ENCODE results near the gene GNPAT.

Gene GNPAT

GRCh38 chr1:231315887-231316286 lies 74.9 kb downstream of the GNPAT start:
- H3K4me3 Mint-ChIP-seq = no peak overlapping the region
- no peaks in the 10 kb centered on the region for H3K27me3 Mint-ChIP-seq
- H3K4me1 Mint-ChIP-seq = peaks cover 6% of the 10 kb centered on the region

GRCh38 chr1:231317306-231318014 lies 76.4 kb downstream of the GNPAT start:
- no peak for ATAC-seq
- no peak overlapping the region for H3K4me3 Mint-ChIP-seq
- H3K27ac Mint-ChIP-seq = no peak overlapping the region
- no peak for DNase-seq
- H3K27me3 Mint-ChIP-seq = no peaks in the 10 kb centered on the region
- peaks cover 6% of the 10 kb centered on the region for H3K4me1 Mint-ChIP-seq
- no peaks in the 10 kb centered on the region for H3K9me3 Mint-ChIP-seq

More at GRCh38 chr1:231315887-231316286, 74.9 kb downstream of the GNPAT start:
- peak; percentile 93 for ATAC-seq
- Mint-ChIP-seq H3K9me3 (no peaks in the 10 kb centered on the region), H3K27ac (no peak overlapping the region)
- DNase-seq = peak; percentile 47 to 56

- DNase-seq (no peak), ATAC-seq (no peak)
- Mint-ChIP-seq H3K9me3 (no peaks in the 10 kb centered on the region), H3K27me3 (no peaks in the 10 kb centered on the region), H3K4me1 (peaks cover 6% of the 10 kb centered on the region), H3K4me3 (no peak overlapping the region), H3K27ac (no peak overlapping the region)
Observed at GRCh38 chr1:231318015-231318355, 77.0 kb downstream of the GNPAT start.

GRCh38 chr1:231318568-231318967 lies 77.6 kb downstream of the GNPAT start:
- Mint-ChIP-seq H3K27ac (no peak overlapping the region), H3K27me3 (no peaks in the 10 kb centered on the region), H3K4me3 (no peak overlapping the region), H3K4me1 (peaks cover 6% of the 10 kb centered on the region), H3K9me3 (no peaks in the 10 kb centered on the region)
- ATAC-seq (no peak), DNase-seq (no peak)

- no peak overlapping the region for H3K4me3 Mint-ChIP-seq
- H3K27ac Mint-ChIP-seq = no peak overlapping the region
- DNase-seq = no peak
- no peak for ATAC-seq
- H3K9me3 Mint-ChIP-seq = no peaks in the 10 kb centered on the region
- H3K27me3 Mint-ChIP-seq = no peaks in the 10 kb centered on the region
- peaks cover 6% of the 10 kb centered on the region for H3K4me1 Mint-ChIP-seq
Observed at GRCh38 chr1:231319080-231319479, 78.1 kb downstream of the GNPAT start.

GRCh38 chr1:231322880-231323530 lies 82.0 kb downstream of the GNPAT start:
- Mint-ChIP-seq H3K27ac (no peak overlapping the region), H3K27me3 (no peaks in the 10 kb centered on the region), H3K4me1 (no peaks in the 10 kb centered on the region), H3K4me3 (no peak overlapping the region), H3K9me3 (no peaks in the 10 kb centered on the region)
- ATAC-seq = no peak
- no peak for DNase-seq

- H3K9me3 Mint-ChIP-seq = no peaks in the 10 kb centered on the region
- ATAC-seq = no peak
- H3K4me3 Mint-ChIP-seq = no peak overlapping the region
Observed at GRCh38 chr1:231324660-231325059, 83.6 kb downstream of the GNPAT start.

GRCh38 chr1:231326248-231326647 lies 85.2 kb downstream of the GNPAT start:
- ATAC-seq = no peak
- no peak for DNase-seq
- H3K27ac Mint-ChIP-seq = no peak overlapping the region
- no peaks in the 10 kb centered on the region for H3K27me3 Mint-ChIP-seq
- no peak overlapping the region for H3K4me3 Mint-ChIP-seq
- H3K9me3 Mint-ChIP-seq = no peaks in the 10 kb centered on the region
- peaks cover 4% of the 10 kb centered on the region for H3K4me1 Mint-ChIP-seq

More at GRCh38 chr1:231324660-231325059, 83.6 kb downstream of the GNPAT start:
- no peak overlapping the region for H3K27ac Mint-ChIP-seq
- peaks cover 4% of the 10 kb centered on the region for H3K4me1 Mint-ChIP-seq
- no peak for DNase-seq
- H3K27me3 Mint-ChIP-seq = no peaks in the 10 kb centered on the region

Measured in stimulated activated naive CD8-positive, alpha-beta T cell treated with anti-CD3 and anti-CD28 coated beads, Interleukin-15, amount 100 ng/mL, for 72 hours (primary cell).